H1 (cell line): ENCODE data around the gene MARK3. TPM values are rescaled to one million over a fixed set of nuclear protein-coding genes. Genes with fewer than 3 reads are reported as not detected.

Experiments
- CTCF ChIA-PET: fragments of 300-600 bp; sonication (Branson Sonifier 250); formaldehyde crosslinking; loops from one replicate; lab custom pipeline; 2021; ENCODE audit not compliant: partially characterized antibody; lab: Charles Lee
- POLR2A ChIA-PET: fragments of 300-600 bp; sonication (Branson Sonifier 250); formaldehyde crosslinking; loops from one replicate; lab custom pipeline; 2021; ENCODE audit warnings: inconsistent platforms; ENCODE audit not compliant: partially characterized antibody; lab: Charles Lee
- DNase-seq, 2 experiments: peaks; one replicate each; pipeline versions ENCODE4 v3.0.0 to v3.0.0-alpha.2; 2010 to 2022; ENCODE audit warnings: low spot score in 2 of 2, low read depth in 1 of 2, mixed read lengths in 1 of 2
- FAIRE-seq: peaks from 2 replicates; lab custom pipeline; 2011; peaks lifted over from hg19 to GRCh38; lab: Jason Lieb, UNC
- H2AFZ ChIP-seq: 2 replicates; pipeline ENCODE4 v1.8.1; 2012; ENCODE audit warnings: low read length, inconsistent platforms
- H2AK5ac ChIP-seq: 2 replicates; pipeline ENCODE4 v1.6.1; 2013; ENCODE audit warnings: low read depth, low read length
- H2BK120ac ChIP-seq: replicated peaks from 2 replicates; pipeline ENCODE3; 2013; ENCODE audit warnings: low read depth, low read length, inconsistent platforms
- H2BK12ac ChIP-seq: 2 replicates; pipeline ENCODE4 v1.6.1; 2013; ENCODE audit warnings: low read depth, low read length
- H2BK15ac ChIP-seq: 2 replicates; pipeline ENCODE4 v1.6.1; 2013; ENCODE audit warnings: low read length
- H2BK20ac ChIP-seq: 2 replicates; pipeline ENCODE4 v1.6.1; 2013; ENCODE audit warnings: low read length
- H2BK5ac ChIP-seq: 2 replicates; pipeline ENCODE4 v1.6.1; 2013; ENCODE audit warnings: low read depth, low read length
- H3K14ac ChIP-seq: 2 replicates; pipeline ENCODE4 v1.6.1; 2013; ENCODE audit warnings: inconsistent platforms; ENCODE audit not compliant: insufficient read length
- H3K18ac ChIP-seq: 2 replicates; pipeline ENCODE4 v1.6.1; 2013; ENCODE audit warnings: low read length; ENCODE audit errors: extremely low read depth
- H3K23ac ChIP-seq: 2 replicates; pipeline ENCODE4 v1.6.1; 2013; ENCODE audit warnings: inconsistent platforms; ENCODE audit not compliant: insufficient read length
- H3K23me2 ChIP-seq: 2 replicates; pipeline ENCODE4 v1.6.1; 2013; ENCODE audit warnings: low read depth, low read length
- H3K27ac ChIP-seq: 2 replicates; pipeline ENCODE4 v1.6.1; 2011; ENCODE audit warnings: low read depth, low read length, inconsistent platforms
- H3K27me3 ChIP-seq, 4 experiments: replicated peaks in 1 of 4; 1 replicate in 1 of 4; 2 replicates in 3 of 4; pipeline versions ENCODE4 v1.6.1 to v1.8.1; 2011 to 2013; ENCODE audit warnings: low read length in 3 of 4, mild to moderate bottlenecking in 3 of 4, inconsistent platforms in 2 of 4, mixed read lengths in 2 of 4, moderate library complexity in 1 of 4; ENCODE audit not compliant: control insufficient read depth in 3 of 4, insufficient read depth in 3 of 4; ENCODE audit errors: extremely low read depth in 1 of 4
- H3K36me3 ChIP-seq, 4 experiments: 2 replicates each; pipeline versions ENCODE4 v1.6.1 to v1.8.1; 2011 to 2013; ENCODE audit warnings: mild to moderate bottlenecking in 4 of 4, low read length in 3 of 4, moderate library complexity in 2 of 4, control low read depth in 1 of 4, inconsistent platforms in 1 of 4; ENCODE audit not compliant: insufficient read depth in 4 of 4, control insufficient read depth in 2 of 4
- H3K4ac ChIP-seq: replicated peaks from 2 replicates; pipeline ENCODE3; 2013; ENCODE audit warnings: low read length, low read depth, mixed read lengths, inconsistent platforms; ENCODE audit not compliant: insufficient read length
- H3K4me1 ChIP-seq, 4 experiments: replicated peaks in 1 of 4; 1 replicate in 1 of 4; 2 replicates in 3 of 4; pipeline versions ENCODE4 v1.6.1 to v1.8.1; 2011 to 2013; ENCODE audit warnings: low read length in 3 of 4, inconsistent platforms in 2 of 4, mixed read lengths in 1 of 4; ENCODE audit not compliant: insufficient read depth in 4 of 4, control insufficient read depth in 3 of 4
- H3K4me2 ChIP-seq, 2 experiments: 2 replicates each; pipeline versions ENCODE4 v1.6.1 to v1.8.1; 2011 to 2013; ENCODE audit warnings: low read depth in 2 of 2, low read length in 2 of 2, control low read depth in 1 of 2, inconsistent platforms in 1 of 2, mild to moderate bottlenecking in 1 of 2; ENCODE audit not compliant: insufficient read depth in 1 of 2
- H3K4me3 ChIP-seq, 4 experiments: fragments of 200-600, 300-600 bp in 1 of 4; sonication (generic), shearing (Covaris generic), sonication (Bioruptor Twin) in 1 of 4; 2 replicates each; pipeline versions ENCODE4 v1.5.1 to v1.8.1; 2011 to 2016; ENCODE audit warnings: low read length in 4 of 4, low read depth in 3 of 4, control low read depth in 2 of 4, inconsistent platforms in 2 of 4, mild to moderate bottlenecking in 2 of 4, mixed read lengths in 1 of 4, moderate library complexity in 1 of 4; ENCODE audit not compliant: insufficient read depth in 2 of 4; ENCODE audit errors: extremely low read depth in 1 of 4
- H3K56ac ChIP-seq: replicated peaks from 2 replicates; pipeline ENCODE3; 2013; ENCODE audit warnings: low read depth, mild to moderate bottlenecking, mixed read lengths, low read length, inconsistent platforms; ENCODE audit not compliant: insufficient read length
- H3K79me1 ChIP-seq: 2 replicates; pipeline ENCODE4 v1.6.1; 2013; ENCODE audit warnings: low read depth, low read length, control low read depth
- H3K79me2 ChIP-seq, 2 experiments: 2 replicates each; pipeline versions ENCODE4 v1.6.1 to v1.8.1; 2012 to 2013; ENCODE audit warnings: low read length in 2 of 2, mild to moderate bottlenecking in 2 of 2, inconsistent platforms in 1 of 2; ENCODE audit not compliant: insufficient read depth in 2 of 2, control insufficient read depth in 1 of 2
- H3K9ac ChIP-seq, 4 experiments: replicated peaks in 1 of 4; 1 replicate in 1 of 4; 2 replicates in 3 of 4; pipeline versions ENCODE4 v1.6.1 to v1.8.1; 2011 to 2013; ENCODE audit warnings: low read depth in 3 of 4, low read length in 3 of 4, control low read depth in 2 of 4, mild to moderate bottlenecking in 2 of 4, moderate library complexity in 2 of 4, inconsistent platforms in 1 of 4; ENCODE audit errors: extremely low read depth in 1 of 4
- H3K9me3 ChIP-seq, 2 experiments: 2 replicates each; pipeline versions ENCODE4 v1.6.1 to v1.8.1; 2012 to 2013; ENCODE audit warnings: mild to moderate bottlenecking in 2 of 2, moderate library complexity in 2 of 2, control low read depth in 1 of 2, inconsistent platforms in 1 of 2, low read depth in 1 of 2, low read length in 1 of 2, mixed read lengths in 1 of 2; ENCODE audit not compliant: insufficient read depth in 2 of 2
- H4K20me1 ChIP-seq, 2 experiments: replicated peaks in 1 of 2; 2 replicates each; pipeline versions ENCODE3 to v1.8.1; 2011 to 2013; ENCODE audit warnings: inconsistent platforms in 2 of 2, low read length in 2 of 2, mild to moderate bottlenecking in 1 of 2; ENCODE audit not compliant: insufficient read depth in 2 of 2, control insufficient read depth in 1 of 2
- H4K5ac ChIP-seq: 2 replicates; pipeline ENCODE4 v1.6.1; 2013; ENCODE audit warnings: low read length, low read depth, mixed read lengths, inconsistent platforms; ENCODE audit not compliant: insufficient read length
- H4K8ac ChIP-seq: 2 replicates; pipeline ENCODE4 v1.8.0; 2013; ENCODE audit warnings: mild to moderate bottlenecking, moderate library complexity, low read length, inconsistent platforms; ENCODE audit not compliant: insufficient read depth; ENCODE audit errors: extremely low read depth
- H4K91ac ChIP-seq: replicated peaks from 2 replicates; pipeline ENCODE3; 2013; ENCODE audit warnings: low read length, mixed read lengths, inconsistent platforms; ENCODE audit not compliant: insufficient read length
- BRCA1 ChIP-seq: IDR thresholded peaks from 2 replicates; pipeline ENCODE4 v1.6.1; 2012; ENCODE audit warnings: low read depth, low read length, improper control_type of control experiment
- CREB1 ChIP-seq: IDR thresholded peaks from 2 replicates; pipeline ENCODE4 v1.6.1; 2012; ENCODE audit warnings: inconsistent platforms
- CTCF ChIP-seq, 3 experiments: IDR thresholded peaks; 1 replicate in 2 of 3; 2 replicates in 1 of 3; pipeline versions ENCODE4 v1.5.1 to v1.6.1; 2011; ENCODE audit warnings: low read length in 3 of 3, mild to moderate bottlenecking in 3 of 3, inconsistent platforms in 2 of 3, low read depth in 1 of 3, moderate library complexity in 1 of 3; ENCODE audit not compliant: insufficient read depth in 1 of 3; ENCODE audit errors: control extremely low read depth in 1 of 3
- MAFK ChIP-seq: IDR thresholded peaks from 2 replicates; pipeline ENCODE4 v1.6.1; 2012; ENCODE audit warnings: low read depth, mild to moderate bottlenecking, improper control_type of control experiment, low read length
- MAX ChIP-seq: IDR thresholded peaks from 2 replicates; pipeline ENCODE4 v1.6.1; 2012; ENCODE audit warnings: inconsistent platforms
- RAD21 ChIP-seq, 2 experiments: IDR thresholded peaks in 1 of 2; conservative IDR thresholded peaks in 1 of 2; 2 replicates each; pipeline ENCODE4 v1.6.1; 2011; ENCODE audit warnings: low read depth in 2 of 2, low read length in 2 of 2, improper control_type of control experiment in 1 of 2, inconsistent platforms in 1 of 2, mild to moderate bottlenecking in 1 of 2, moderate library complexity in 1 of 2
- SP1 ChIP-seq: IDR thresholded peaks from 2 replicates; pipeline ENCODE4 v1.6.1; 2011; ENCODE audit warnings: low read depth, low read length
- YY1 ChIP-seq: IDR thresholded peaks from 2 replicates; pipeline ENCODE4 v1.6.1; 2011; ENCODE audit warnings: low read depth, mild to moderate bottlenecking, low read length
- WGBS, 2 experiments: shearing (Covaris generic) in 1 of 2; methylation state at CpG; one replicate each; pipeline versions ENCODE4 v1.1.6 to v1.1.7; 2013 to 2015; ENCODE audit warnings: low lambda C conversion rate in 2 of 2, mixed read lengths in 2 of 2, inconsistent platforms in 1 of 2, low coverage in 1 of 2, missing lambda C conversion rate in 1 of 2; ENCODE audit not compliant: insufficient replicate concordance in 2 of 2, insufficient coverage in 1 of 2, insufficient read length in 1 of 2; ENCODE audit errors: extremely low coverage in 1 of 2, missing lambda C conversion rate in 1 of 2; 5-methylcytosine and 5-hydroxymethylcytosine counted together
- polyA plus RNA-seq, 7 experiments: library from polyadenylated mRNA; depleted of rRNA in 3 of 7; stranded (reverse) in 5 of 7; unstranded in 2 of 7; fragments of >200 nt in 5 of 7; fragments of 200-250 nt in 2 of 7; gene quantifications; 1 replicate in 5 of 7; 2 replicates in 1 of 7; 4 replicates in 1 of 7; pipeline versions ENCODE4 v1.2.1 to v1.2.3, GENCODE V29; 2011 to 2013; ENCODE audit warnings: missing spikeins in 2 of 7, mixed read lengths in 2 of 7
- total RNA-seq: library from RNA; stranded (reverse); fragmentation: NEBNext Ultra II Directional; extraction: Animal tissue kit (Norgen Biotek cat#: 25700); gene quantifications from 2 replicates; pipeline ENCODE4 v1.2.1, GENCODE V29; 2021

MARK3 gene
- total and polyA plus RNA-seq, 2 of the 8 experiments (the other 6 are each of a cell fraction or from before 2014, with no cell fraction given) = 39.4 to 76.9 TPM

- Histone ChIP-seq H2AFZ (no peak overlapping the region), H2AK5ac (no peak overlapping the region), H3K4ac (no peak overlapping the region), H3K23ac (no peak overlapping the region), H4K91ac (no peak overlapping the region), H2BK12ac (no peak overlapping the region), H4K20me1 (peaks cover 0 to 8% of the 10 kb centered on the region in 2 experiments), H3K18ac (no peak overlapping the region), H3K14ac (no peak overlapping the region), H3K36me3 (peaks cover 15 to 34% (median 22%) of the 10 kb centered on the region in 4 experiments; a peak in 7 of 8 replicates), H3K4me1 (no peaks in the 10 kb centered on the region), H3K4me3 (no peak overlapping the region), H3K9ac (no peak overlapping the region), H3K4me2 (no peak overlapping the region), H3K27me3 (no peaks in the 10 kb centered on the region; a peak in 1 of 7 replicates), H2BK120ac (no peak overlapping the region), H3K27ac (no peak overlapping the region), H4K5ac (no peak overlapping the region), H2BK5ac (no peak overlapping the region), H4K8ac (no peak overlapping the region; the same call in 1 of the 2 replicates), H3K79me2 (0 out of 4 replicates have a peak, but pooled peaks cover 0 to 2% of the 10 kb centered on the region in 2 experiments), H2BK20ac (no peak overlapping the region), H2BK15ac (no peak overlapping the region), H3K9me3 (no peaks in the 10 kb centered on the region), H3K56ac (no peak overlapping the region), H3K23me2 (no peaks in the 10 kb centered on the region), H3K79me1 (no peaks in the 10 kb centered on the region)
- peak; percentile 50 to 92 for DNase-seq
- CTCF ChIA-PET = interaction anchor here (0.6 to 31.3 kb wide), 9 partner anchors 11 to 58 kb away, joined by 3 to 921 read pairs (median 7); partner anchors contain the start of gene TRMT61A
- 53% methylated on average over 13 of the region's 17 CpGs; no CpG with 5 or more reads in 1 of the 2 experiments for WGBS, 2 experiments
- POLR2A ChIA-PET = interaction anchor here (0.7 to 6.9 kb wide), 3 partner anchors 17 to 21 kb away, joined by 3 to 29 read pairs (median 4); no protein-coding TSS in a partner anchor
- peak; percentile 24 for FAIRE-seq
- no peak for TF ChIP-seq BRCA1
- peak; percentile 52; the same call in 1 of the 2 replicates for TF ChIP-seq MAX
- peak; percentile 22; the same call in 1 of the 2 replicates for TF ChIP-seq CREB1
- no peak; the same call in 1 of the 2 replicates for TF ChIP-seq YY1
- no peak for TF ChIP-seq SP1
- TF ChIP-seq RAD21 (IDR thresholded peaks at IDR 0.05 in 1 of 2, conservative IDR thresholded peaks at IDR 0.05 in 1 of 2; ENCODE audit: low read depth in 2 of 2, low read length in 2 of 2) = peak; percentile 75 to 81
- no peak for TF ChIP-seq MAFK
- peak; percentile 89 to 95 (median 92) for TF ChIP-seq CTCF (IDR thresholded peaks at IDR 0.05; ENCODE audit: control extremely low read depth in 1 of 3, insufficient read depth in 1 of 3, low read depth in 1 of 3, low read length in 3 of 3)
Measured at GRCh38 chr14:103500148-103500990, 115.2 kb downstream of the MARK3 start.
